Mononuclear cell (primary cell): ENCODE results near the gene AP2A2. TPM values are rescaled to one million over a fixed set of nuclear protein-coding genes. Genes with fewer than 3 reads are reported as not detected.
"Not testable (repeated sequence)": the region's sequence is repeated elsewhere in the genome, so short reads cannot be mapped to it uniquely, and the experiment has no call there.

ENCODE experiments used
- H3K27me3 ChIP-seq: 2 replicates; pipeline ENCODE4 v1.6.0; 2011; ENCODE audit warnings: low read length, control low read depth; ENCODE audit not compliant: insufficient read depth
- H3K4me1 ChIP-seq: 2 replicates; pipeline ENCODE4 v1.5.1; 2011; ENCODE audit warnings: mild to moderate bottlenecking, low read length, control low read depth; ENCODE audit not compliant: insufficient read depth
- H3K4me3 ChIP-seq: 2 replicates; pipeline ENCODE4 v1.5.1; 2011; ENCODE audit warnings: mild to moderate bottlenecking, low read length, moderate library complexity
- H3K9me3 ChIP-seq: 2 replicates; pipeline ENCODE4 v1.5.1; 2011; ENCODE audit warnings: low read depth, mild to moderate bottlenecking, control low read depth, low read length
- total RNA-seq: library from RNA; depleted of rRNA; stranded (reverse); fragments of >200 nt; gene quantifications from one replicate; pipeline ENCODE4 v1.2.3, GENCODE V29; 2012

AP2A2 gene
- total RNA-seq, 1 donor = 40.0 TPM

DNA sequence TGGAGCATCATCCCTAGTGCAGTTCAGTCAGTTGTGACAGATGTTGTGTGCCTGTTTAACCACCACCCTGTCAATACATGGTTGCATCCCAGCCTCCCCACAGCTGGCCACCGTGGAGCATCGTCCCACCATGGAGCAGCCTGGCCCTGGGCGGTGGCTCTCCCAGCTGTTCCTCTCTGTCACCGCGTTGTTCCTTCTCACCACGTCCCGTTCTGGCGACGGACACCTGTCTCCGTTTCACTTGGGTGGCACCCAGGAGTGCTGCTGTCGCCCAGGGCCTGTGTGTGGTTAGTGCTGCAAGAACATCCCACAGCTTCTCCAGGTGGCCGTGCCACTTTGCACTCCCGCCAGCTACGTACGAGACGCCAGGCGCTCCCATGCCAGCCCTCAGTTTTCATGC, 84.3 kb downstream of the AP2A2 start:
- Histone ChIP-seq H3K4me1 (no peaks in the 10 kb centered on the region), H3K27me3 (no peaks in the 10 kb centered on the region), H3K4me3 (no peak overlapping the region), H3K9me3 (no peaks in the 10 kb centered on the region)

DNA sequence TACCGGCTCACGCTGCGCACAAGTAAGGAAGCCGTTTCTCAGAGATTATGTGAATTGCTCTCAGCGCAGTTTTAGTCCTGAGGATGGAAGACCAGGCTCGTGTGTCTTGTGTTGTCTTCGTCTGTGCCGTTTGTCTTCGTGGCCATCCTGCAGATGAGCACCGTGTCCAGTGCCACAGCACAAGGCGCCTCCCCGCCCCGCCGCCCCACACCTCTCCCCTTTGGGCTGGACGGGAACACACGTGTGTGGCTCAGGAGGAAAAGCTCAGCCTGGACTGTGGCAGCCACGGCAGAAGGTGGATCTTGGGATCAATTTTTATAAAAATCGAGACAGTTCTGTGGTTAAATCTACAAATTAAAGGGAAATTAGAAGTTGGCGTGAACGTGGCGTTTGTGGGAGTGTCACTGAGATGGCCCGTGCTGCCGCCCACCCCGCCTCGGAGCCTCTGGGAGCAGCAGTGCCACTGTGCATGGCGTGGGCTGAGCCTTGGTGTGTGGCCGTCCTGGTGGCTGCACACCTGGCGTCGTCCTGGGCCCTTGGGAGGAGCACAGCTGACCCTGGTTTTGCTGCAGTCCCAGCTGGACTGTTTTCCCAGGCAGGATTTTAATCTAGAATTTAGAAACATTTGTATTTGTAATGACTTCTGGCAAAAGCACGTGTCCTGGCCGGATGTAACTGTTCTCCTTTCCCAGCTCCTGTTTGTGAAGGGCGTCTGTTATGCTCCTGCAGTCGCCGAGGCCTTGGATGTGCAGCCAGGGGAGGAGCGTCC, 85.1 kb downstream of the AP2A2 start:
- no peaks in the 10 kb centered on the region for H3K27me3 ChIP-seq
- H3K9me3 ChIP-seq = no peaks in the 10 kb centered on the region
- H3K4me3 ChIP-seq = no peak overlapping the region
- no peaks in the 10 kb centered on the region for H3K4me1 ChIP-seq

DNA sequence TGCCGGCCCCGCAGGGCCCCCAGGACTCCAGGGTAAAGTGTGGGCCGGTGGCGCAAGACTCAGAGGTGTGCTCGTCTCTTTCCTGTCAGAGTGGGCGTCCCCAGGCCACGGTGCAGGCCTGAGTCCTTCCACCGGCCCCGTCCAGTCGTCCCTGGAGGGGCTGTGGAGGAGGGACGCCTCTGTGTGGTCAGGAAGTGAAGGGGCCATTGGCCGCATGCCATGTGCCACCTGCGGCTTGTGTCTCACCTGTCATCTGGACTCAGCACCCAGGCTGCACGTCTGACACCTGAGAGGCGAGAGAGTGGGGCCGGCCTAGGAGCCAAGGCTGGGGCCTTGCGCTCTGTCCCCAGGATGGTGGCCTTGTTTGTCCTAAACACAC, 85.6 kb downstream of the AP2A2 start:
- H3K27me3 ChIP-seq = no peaks in the 10 kb centered on the region
- H3K4me1 ChIP-seq = no peaks in the 10 kb centered on the region
- no peak overlapping the region for H3K4me3 ChIP-seq
- H3K9me3 ChIP-seq = no peaks in the 10 kb centered on the region

DNA sequence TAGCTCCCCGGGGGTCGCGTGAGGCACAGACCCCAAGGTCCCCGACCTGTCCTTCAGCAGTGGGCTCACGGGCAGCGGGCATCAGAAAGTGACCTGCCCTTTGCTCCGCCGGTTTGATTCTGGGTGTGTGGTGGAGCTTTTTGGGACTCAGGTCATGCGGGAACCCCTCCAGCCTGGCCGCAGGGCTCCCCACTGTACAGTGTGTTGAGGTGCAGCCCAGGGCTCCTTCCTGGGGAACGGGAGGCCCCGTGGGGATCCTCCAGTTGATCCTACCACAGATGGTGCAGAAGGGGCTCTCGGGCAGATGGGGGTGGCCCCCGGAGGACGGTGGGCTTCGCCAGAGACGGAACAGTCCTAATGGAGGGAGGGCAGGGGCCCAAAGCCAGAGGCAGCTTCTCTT, 86.6 kb downstream of the AP2A2 start:
- no peak overlapping the region for H3K4me3 ChIP-seq
- H3K4me1 ChIP-seq = no peaks in the 10 kb centered on the region
- H3K9me3 ChIP-seq = no peaks in the 10 kb centered on the region
- H3K27me3 ChIP-seq = no peaks in the 10 kb centered on the region

DNA sequence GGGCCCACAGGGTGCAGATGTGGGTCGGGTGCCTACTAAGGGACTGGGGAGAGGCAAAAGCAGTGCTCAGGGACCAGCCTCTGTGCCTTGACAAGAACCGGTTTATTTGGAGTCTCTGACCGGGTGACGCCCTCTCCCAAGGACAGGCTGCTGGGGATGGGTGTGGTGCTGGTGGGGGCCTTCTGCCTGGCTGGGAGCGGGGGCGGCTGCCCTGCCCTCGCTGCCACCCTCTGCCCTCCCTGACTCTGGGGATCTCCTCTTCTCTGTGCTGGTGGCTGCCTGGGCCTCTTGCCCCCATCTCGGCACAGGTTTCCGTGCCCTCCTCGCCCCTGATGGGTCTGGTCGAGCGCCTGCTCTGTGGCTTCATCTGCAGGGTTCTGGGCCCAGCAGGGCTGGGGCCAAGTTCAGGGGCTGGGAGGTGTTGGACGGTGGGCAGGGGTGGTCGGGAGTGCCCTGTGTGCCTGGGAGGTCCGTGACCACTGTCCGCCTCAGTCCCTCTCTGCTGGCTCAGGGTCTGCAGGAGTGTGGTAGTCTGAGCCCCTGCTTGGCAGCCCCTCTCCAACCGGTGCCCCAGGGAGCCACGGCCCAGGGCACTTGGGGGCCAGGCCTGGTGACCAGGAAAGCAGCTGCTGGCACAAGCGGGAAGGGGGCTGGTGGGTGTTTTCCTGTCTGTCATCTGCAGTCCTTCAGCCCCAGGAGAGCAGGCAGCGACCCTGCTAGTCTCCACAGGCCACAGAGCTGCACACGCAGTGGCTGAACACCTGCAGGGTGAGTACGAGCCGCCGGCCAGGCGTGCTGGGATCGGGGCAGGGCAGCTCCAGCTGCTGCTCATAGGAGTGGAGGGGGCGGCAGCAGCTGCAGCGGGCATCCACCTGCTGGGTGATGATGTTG, 87.3 kb downstream of the AP2A2 start:
- Histone ChIP-seq H3K27me3 (no peaks in the 10 kb centered on the region), H3K4me3 (no peak overlapping the region), H3K4me1 (no peaks in the 10 kb centered on the region), H3K9me3 (no peaks in the 10 kb centered on the region)

DNA sequence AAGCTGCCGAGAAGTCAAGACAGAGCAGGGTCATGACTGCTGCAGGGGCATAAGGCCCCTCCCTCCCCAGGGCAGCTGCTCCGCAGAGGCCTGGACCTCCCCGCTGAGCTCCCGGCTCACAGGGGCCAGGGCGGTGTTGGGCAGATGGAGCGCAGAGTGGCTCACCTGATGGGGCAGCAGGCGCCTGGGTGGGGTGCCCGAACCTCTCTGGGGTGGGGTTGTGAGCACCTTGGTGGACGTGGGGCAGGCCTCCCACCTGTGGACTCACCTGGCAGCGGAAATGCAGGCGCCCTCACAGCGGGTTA, 87.9 kb downstream of the AP2A2 start:
- Histone ChIP-seq H3K27me3 (no peaks in the 10 kb centered on the region), H3K4me1 (no peaks in the 10 kb centered on the region), H3K9me3 (no peaks in the 10 kb centered on the region), H3K4me3 (no peak overlapping the region)

DNA sequence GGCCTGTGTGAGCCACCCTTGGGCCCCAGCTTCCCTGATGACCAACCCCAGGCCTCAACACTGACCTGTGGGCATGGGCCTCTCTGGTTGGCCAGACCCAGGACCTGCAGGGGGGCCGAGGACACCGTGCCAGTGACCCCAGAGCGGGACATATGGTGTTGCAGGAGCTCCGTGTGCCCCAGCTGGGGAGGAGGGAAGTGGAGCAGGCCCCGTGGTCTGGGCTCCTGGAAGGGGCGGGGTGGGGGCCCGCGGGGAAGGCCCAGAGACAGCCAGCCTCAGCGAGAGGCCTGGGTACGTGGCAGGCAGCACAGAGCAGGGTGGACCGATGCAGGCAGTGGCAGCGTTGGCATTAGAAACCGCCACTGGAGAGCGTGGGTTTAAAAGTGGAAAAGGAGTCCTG, 88.6 kb downstream of the AP2A2 start:
- Histone ChIP-seq H3K27me3 (no peaks in the 10 kb centered on the region), H3K9me3 (no peaks in the 10 kb centered on the region), H3K4me3 (no peak overlapping the region), H3K4me1 (no peaks in the 10 kb centered on the region)

DNA sequence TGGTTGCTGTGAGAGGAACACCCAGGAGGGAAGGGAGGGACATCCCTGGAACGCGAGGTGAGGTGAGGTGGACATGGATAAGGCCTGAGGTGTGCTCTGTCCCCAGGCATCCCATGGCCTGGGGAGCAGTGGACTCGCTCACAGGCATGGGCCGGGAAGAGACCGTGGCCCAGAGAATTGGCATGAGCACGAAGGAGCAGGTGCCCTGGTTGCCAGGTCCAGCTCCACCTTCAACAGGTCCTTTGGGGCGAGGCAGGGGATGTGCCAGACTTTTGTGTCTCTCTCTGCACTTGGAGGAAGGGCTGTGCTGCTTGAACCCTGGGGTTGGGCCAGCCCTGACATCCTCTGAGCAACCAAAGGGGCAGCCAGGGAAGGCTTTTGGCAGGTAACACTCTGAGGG, 89.4 kb downstream of the AP2A2 start:
- Histone ChIP-seq H3K4me1 (no peaks in the 10 kb centered on the region), H3K27me3 (no peaks in the 10 kb centered on the region), H3K4me3 (no peak overlapping the region), H3K9me3 (no peaks in the 10 kb centered on the region)

DNA sequence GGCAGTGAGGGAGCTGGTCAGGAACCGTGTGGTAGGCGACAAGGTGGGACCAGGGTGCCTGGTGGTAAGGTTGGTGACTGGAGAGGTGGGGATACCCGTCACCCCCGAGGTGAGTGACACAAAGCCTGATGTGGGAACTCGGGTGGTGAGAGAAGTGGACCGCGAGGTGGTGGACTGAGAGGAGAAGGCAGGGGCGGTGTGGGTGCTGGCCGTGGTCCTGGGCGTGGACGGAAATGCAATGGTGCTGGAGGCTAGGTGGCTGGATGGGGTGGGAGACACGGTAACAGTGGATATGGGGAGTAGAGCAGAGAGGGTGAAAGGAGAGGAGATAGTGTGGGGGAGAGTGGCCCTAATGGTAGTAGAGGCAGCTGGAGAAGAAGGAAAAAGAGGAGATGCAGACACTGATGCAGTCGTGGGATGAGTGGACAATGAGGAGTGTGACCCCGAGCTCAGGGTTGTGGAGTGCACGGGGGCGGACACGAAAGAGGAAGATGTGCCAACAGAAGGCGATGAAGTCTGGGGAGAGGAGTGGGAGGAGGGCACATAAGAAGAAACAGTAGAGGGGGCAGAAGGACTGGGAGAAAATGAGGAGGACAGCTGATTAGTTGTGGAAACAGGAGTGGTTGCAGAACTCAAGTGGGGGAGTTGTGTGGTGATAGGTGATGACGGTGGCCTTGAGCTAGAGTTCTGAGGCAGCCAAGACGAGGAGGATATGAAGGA, 90.3 kb downstream of the AP2A2 start:
- Histone ChIP-seq H3K4me3 (no peak overlapping the region), H3K9me3 (no peaks in the 10 kb centered on the region), H3K4me1 (no peaks in the 10 kb centered on the region), H3K27me3 (no peaks in the 10 kb centered on the region)

DNA sequence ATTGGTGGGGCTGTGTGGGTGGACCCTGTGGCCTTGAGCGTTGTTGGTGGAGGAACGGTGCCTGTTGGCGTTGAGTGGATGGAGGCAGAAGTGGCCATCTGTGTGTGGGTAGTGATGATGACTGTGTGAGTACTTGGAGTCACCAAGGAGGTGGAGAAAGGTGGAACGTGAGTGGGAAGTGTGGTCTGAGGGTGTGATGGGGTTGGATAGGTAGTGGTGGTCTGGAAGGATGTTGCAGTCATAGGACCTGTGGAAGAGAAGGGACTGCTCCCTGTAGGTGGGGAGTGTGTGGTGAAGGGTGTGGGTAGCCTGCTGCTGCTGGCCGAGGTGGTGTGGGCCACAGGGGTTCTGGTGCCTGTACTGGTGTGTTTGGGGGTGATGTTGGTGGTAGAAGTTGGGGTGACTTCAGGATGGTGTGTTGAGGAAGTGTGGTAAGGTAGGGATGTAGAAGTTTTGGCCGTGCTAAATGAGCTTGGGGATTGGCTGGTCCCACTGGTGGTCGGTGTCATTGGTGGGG, 91.0 kb downstream of the AP2A2 start:
- not testable (repeated sequence) for H3K27me3 ChIP-seq, H3K4me3 ChIP-seq, H3K4me1 ChIP-seq, H3K9me3 ChIP-seq

DNA sequence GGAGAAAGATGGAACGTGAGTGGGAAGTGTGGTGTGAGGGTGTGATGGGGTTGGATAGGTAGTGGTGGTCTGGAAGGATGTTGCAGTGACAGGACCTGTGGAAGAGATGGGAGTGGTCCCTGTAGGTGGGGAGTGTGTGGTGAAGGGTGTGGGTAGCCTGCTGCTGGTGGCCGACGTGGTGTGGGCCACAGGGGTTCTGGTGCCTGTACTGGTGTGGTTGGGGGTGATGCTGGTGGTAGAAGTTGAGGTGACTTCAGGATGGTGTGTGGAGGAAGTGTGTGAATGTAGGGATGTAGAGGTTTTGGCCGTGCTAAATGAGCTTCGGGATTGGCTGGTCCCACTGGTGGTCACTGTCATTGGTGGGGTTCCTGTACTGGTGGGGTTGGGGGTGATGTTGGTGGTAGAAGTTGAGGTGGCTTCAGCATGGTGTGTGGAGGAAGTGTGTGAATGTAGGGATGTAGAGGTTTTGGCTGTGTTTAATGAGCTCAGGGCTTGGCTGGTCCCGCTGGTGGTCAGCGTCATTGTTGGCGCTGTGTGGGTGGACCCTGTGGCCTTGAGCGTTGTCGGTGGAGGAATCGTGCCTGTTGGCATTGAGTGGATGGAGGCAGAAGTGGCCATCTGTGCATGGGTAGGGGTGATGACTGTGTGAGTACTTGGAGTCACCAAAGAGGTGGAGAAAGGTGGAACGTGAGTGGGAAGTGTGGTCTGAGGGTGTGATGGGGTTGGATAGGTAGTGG, 91.8 kb downstream of the AP2A2 start:
- no peaks in the 10 kb centered on the region for H3K9me3 ChIP-seq
- no peaks in the 10 kb centered on the region for H3K27me3 ChIP-seq
- no peaks in the 10 kb centered on the region for H3K4me1 ChIP-seq
- no peak overlapping the region for H3K4me3 ChIP-seq

DNA sequence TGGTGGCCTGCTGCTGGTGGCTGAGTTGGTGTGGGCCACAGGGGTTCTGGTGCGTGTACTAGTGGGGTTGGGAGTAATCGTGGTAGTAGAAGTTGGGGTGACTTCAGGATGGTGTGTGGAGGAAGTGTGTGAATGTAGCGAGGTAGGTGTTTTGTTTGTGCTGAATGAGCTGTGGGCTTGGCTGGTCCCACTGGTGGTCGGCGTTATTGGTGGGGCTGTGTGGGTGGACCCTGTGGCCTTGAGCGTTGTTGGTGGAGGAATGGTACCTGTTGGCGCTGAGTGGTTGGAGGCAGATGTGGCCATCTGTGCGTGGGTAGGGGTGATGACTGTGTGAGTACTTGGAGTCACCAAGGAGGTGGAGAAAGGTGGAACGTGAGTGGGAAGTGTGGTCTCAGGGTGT, 92.4 kb downstream of the AP2A2 start:
- Histone ChIP-seq H3K4me3 (no peak overlapping the region), H3K9me3 (no peaks in the 10 kb centered on the region), H3K27me3 (no peaks in the 10 kb centered on the region), H3K4me1 (no peaks in the 10 kb centered on the region)

DNA sequence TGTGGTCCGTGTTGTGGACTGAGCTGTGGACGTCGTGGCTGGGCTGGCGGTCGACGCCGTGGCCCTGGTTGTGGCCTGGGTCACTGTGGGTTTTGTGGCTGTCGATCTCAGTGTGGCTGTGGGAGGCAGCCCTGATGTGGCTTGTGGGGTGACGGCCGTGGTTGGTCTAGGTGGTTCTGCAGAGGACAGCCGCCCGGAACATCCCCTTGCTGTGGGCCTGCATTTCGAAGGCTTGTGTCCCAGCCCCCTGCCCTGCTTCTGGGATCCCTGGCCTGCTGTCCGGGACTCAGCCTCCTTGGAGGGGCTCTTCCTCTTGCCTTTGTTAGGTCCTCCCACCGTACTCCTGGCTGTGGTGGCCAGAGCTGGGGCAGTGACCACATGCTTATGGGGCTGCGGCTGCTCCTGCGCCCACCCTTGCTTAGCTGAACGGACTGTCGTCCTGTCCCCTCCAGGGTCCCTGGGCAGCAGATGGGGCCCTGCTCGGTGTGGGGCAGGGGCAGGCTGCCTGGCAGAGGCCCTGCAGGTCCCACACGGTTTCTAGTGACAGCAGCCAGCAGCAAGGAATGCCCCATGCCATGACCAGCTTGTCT, 93.7 kb downstream of the AP2A2 start:
- Histone ChIP-seq H3K9me3 (no peaks in the 10 kb centered on the region), H3K4me3 (no peak overlapping the region), H3K4me1 (no peaks in the 10 kb centered on the region), H3K27me3 (no peaks in the 10 kb centered on the region)

DNA sequence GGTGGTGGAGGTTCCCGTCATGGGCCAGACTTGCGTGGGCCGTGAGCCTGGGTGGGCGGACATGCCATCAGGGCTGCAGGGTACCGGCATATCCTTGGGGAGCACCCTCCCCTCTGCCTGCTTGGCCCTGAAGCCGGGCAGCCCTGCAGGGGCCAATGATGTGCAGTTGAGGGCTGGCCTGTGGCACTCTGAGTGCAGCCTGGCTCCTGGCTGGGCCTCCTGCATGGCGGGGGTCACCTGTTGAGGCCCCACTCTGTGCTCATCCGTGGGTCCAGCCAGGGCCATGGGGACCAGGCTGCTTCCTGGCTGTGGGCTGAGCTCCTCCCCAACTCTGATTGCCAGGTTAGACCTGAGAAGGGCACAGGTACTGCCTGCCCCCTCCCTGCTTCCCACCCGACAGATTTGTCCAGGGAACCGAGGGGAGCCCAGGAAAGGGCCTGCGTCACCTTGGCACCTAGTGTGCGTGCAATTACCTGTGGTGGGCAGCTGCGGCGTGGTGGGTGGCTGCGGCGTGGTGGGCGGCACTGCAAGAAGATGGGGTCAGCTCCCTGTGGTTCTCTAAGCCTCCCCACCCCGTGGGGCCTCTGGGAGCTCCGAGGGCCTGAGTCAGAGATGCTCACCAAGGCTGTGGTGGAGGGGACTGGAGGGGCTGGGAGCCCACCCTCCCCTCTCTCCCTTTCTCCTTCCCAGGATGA, 94.7 kb downstream of the AP2A2 start:
- H3K4me1 ChIP-seq = no peaks in the 10 kb centered on the region
- H3K27me3 ChIP-seq = no peaks in the 10 kb centered on the region
- no peaks in the 10 kb centered on the region for H3K9me3 ChIP-seq
- no peak overlapping the region for H3K4me3 ChIP-seq
